Mesenchymal stem cell (in vitro differentiated cells and primary cell): ENCODE results near the gene FGF16.

Experiments used
- DNase-seq: peaks from one replicate; pipeline ENCODE4 v3.0.0-alpha.2; 2013
- H2AFZ ChIP-seq: one replicate; pipeline ENCODE4 v1.6.1; 2013; ENCODE audit warnings: low read depth, mild to moderate bottlenecking, control low read depth, inconsistent platforms, low read length, moderate library complexity
- H2AK5ac ChIP-seq: 2 replicates; pipeline ENCODE4 v1.6.1; 2013; ENCODE audit warnings: low read length, moderate library complexity, mild to moderate bottlenecking, inconsistent platforms; ENCODE audit not compliant: severe bottlenecking
- H2BK120ac ChIP-seq: one replicate; pipeline ENCODE4 v1.6.1; 2013; ENCODE audit warnings: low read depth, mild to moderate bottlenecking, inconsistent platforms, low read length, moderate library complexity
- H2BK12ac ChIP-seq, 2 experiments: one replicate each; pipeline ENCODE4 v1.6.1; 2013; ENCODE audit warnings: inconsistent platforms in 2 of 2, low read length in 2 of 2, mild to moderate bottlenecking in 2 of 2, moderate library complexity in 2 of 2, control low read depth in 1 of 2
- H2BK15ac ChIP-seq: one replicate; pipeline ENCODE4 v1.6.1; 2013; ENCODE audit warnings: mild to moderate bottlenecking, low read depth, inconsistent platforms; ENCODE audit not compliant: poor library complexity, severe bottlenecking
- H2BK5ac ChIP-seq: 2 replicates; pipeline ENCODE4 v1.6.1; 2013; ENCODE audit warnings: low read depth, mild to moderate bottlenecking, low read length, control low read depth, inconsistent platforms; ENCODE audit not compliant: poor library complexity, severe bottlenecking
- H3K14ac ChIP-seq, 2 experiments: one replicate each; pipeline ENCODE4 v1.6.1; 2013; ENCODE audit warnings: inconsistent platforms in 2 of 2, low read length in 2 of 2, control low read depth in 1 of 2, mild to moderate bottlenecking in 1 of 2, moderate library complexity in 1 of 2
- H3K18ac ChIP-seq, 2 experiments: one replicate each; pipeline ENCODE4 v1.6.1; 2013; ENCODE audit warnings: inconsistent platforms in 2 of 2, low read length in 2 of 2, control low read depth in 1 of 2, low read depth in 1 of 2, mild to moderate bottlenecking in 1 of 2
- H3K23ac ChIP-seq, 2 experiments: one replicate each; pipeline ENCODE4 v1.6.1; 2013; ENCODE audit warnings: inconsistent platforms in 2 of 2, low read length in 2 of 2, mild to moderate bottlenecking in 2 of 2, moderate library complexity in 2 of 2, control low read depth in 1 of 2
- H3K27ac ChIP-seq: 2 replicates; pipeline ENCODE4 v1.5.1; 2013; ENCODE audit warnings: mild to moderate bottlenecking, moderate library complexity, low read length, control low read depth, inconsistent platforms; ENCODE audit not compliant: poor library complexity, severe bottlenecking
- H3K27me3 ChIP-seq, 2 experiments: 2 replicates each; pipeline versions ENCODE4 v1.6.1 to v1.7.0; 2013; ENCODE audit warnings: low read length in 2 of 2, mild to moderate bottlenecking in 2 of 2, moderate library complexity in 2 of 2, control low read depth in 1 of 2, inconsistent platforms in 1 of 2; ENCODE audit not compliant: control insufficient read depth in 1 of 2, insufficient read depth in 1 of 2
- H3K36me3 ChIP-seq, 2 experiments: 2 replicates each; pipeline versions ENCODE4 v1.6.1 to v1.7.0; 2013; ENCODE audit warnings: low read length in 2 of 2, control low read depth in 1 of 2, inconsistent platforms in 1 of 2, low read depth in 1 of 2, mild to moderate bottlenecking in 1 of 2; ENCODE audit not compliant: insufficient read depth in 2 of 2, control insufficient read depth in 1 of 2
- H3K4ac ChIP-seq, 2 experiments: one replicate each; pipeline ENCODE4 v1.6.1; 2013; ENCODE audit warnings: inconsistent platforms in 2 of 2, low read length in 2 of 2, mild to moderate bottlenecking in 2 of 2, moderate library complexity in 2 of 2, control low read depth in 1 of 2, low read depth in 1 of 2
- H3K4me1 ChIP-seq: 2 replicates; pipeline ENCODE4 v1.6.1; 2013; ENCODE audit warnings: low read depth, low read length, control low read depth; ENCODE audit not compliant: control insufficient read depth, insufficient read depth
- H3K4me2 ChIP-seq: 2 replicates; pipeline ENCODE4 v1.6.1; 2013; ENCODE audit warnings: low read length, mild to moderate bottlenecking, inconsistent platforms; ENCODE audit not compliant: poor library complexity, severe bottlenecking
- H3K4me3 ChIP-seq, 2 experiments: 2 replicates each; pipeline versions ENCODE4 v1.5.1 to v1.7.0; 2013; ENCODE audit warnings: low read length in 2 of 2, mild to moderate bottlenecking in 2 of 2, control low read depth in 1 of 2, low read depth in 1 of 2; ENCODE audit not compliant: insufficient read depth in 1 of 2
- H3K79me1 ChIP-seq: replicated peaks from 2 replicates; pipeline ENCODE4 v1.6.1; 2013; ENCODE audit warnings: mild to moderate bottlenecking, control low read depth, low read length, inconsistent platforms; ENCODE audit not compliant: poor library complexity, severe bottlenecking
- H3K9ac ChIP-seq: 2 replicates; pipeline ENCODE4 v1.7.0; 2013; ENCODE audit warnings: mild to moderate bottlenecking, low read length, moderate library complexity
- H3K9me3 ChIP-seq: 2 replicates; pipeline ENCODE4 v1.7.0; 2013; ENCODE audit warnings: mild to moderate bottlenecking, low read length; ENCODE audit not compliant: control insufficient read depth
- H4K8ac ChIP-seq: one replicate; pipeline ENCODE4 v1.6.1; 2013; ENCODE audit warnings: inconsistent platforms, mild to moderate bottlenecking, low read length, moderate library complexity
- H4K91ac ChIP-seq: one replicate; pipeline ENCODE4 v1.6.1; 2013; ENCODE audit warnings: mild to moderate bottlenecking, low read length, inconsistent platforms
- WGBS: methylation state at CpG from one replicate; pipeline ENCODE4 v1.1.7; 2013; ENCODE audit warnings: mixed read lengths; 5-methylcytosine and 5-hydroxymethylcytosine counted together

FGF16 gene

DNA sequence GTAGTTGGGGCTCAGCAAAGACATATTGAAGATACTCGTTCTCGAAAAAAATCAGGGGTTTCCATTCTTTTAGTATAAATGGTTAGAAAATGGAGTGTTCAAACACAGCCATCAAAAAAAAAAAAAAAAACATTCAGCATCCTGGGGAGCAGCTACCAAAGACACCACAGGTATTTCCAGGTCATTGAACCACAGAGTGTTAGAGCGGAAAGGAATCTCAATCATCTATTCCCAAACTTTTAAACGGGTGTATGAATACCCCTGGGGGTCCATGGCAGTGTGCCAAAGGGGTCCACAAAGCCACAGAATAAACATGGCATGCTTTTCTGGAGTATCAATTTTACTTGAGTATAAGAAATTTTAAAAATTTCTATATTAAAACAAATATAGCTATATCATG lies 6.9 kb upstream of the FGF16 start:
- no peak overlapping the region for H3K9ac ChIP-seq
- H3K27me3 ChIP-seq = no peaks in the 10 kb centered on the region
- no peak overlapping the region for H2BK15ac ChIP-seq
- H3K18ac ChIP-seq = no peak overlapping the region
- H2BK120ac ChIP-seq = no peak overlapping the region
- no peak overlapping the region for H3K4me2 ChIP-seq
- WGBS = no CpG with 5 or more reads among the region's 4 CpGs
- H3K9me3 ChIP-seq = no peaks in the 10 kb centered on the region
- no peak overlapping the region for H3K23ac ChIP-seq
- peaks cover 1% of the 10 kb centered on the region for H3K4me1 ChIP-seq
- no peaks in the 10 kb centered on the region for H3K36me3 ChIP-seq
- no peak overlapping the region for H2AFZ ChIP-seq
- no peak overlapping the region for H3K4ac ChIP-seq
- H2BK12ac ChIP-seq = no peak overlapping the region
- H3K79me1 ChIP-seq = no peaks in the 10 kb centered on the region
- H4K91ac ChIP-seq = no peak overlapping the region
- H3K14ac ChIP-seq = no peak overlapping the region
- no peak overlapping the region for H2AK5ac ChIP-seq
- DNase-seq = no peak
- no peak overlapping the region for H3K4me3 ChIP-seq
- H2BK5ac ChIP-seq = no peak overlapping the region
- H4K8ac ChIP-seq = no peak overlapping the region
- H3K27ac ChIP-seq = no peak overlapping the region

DNA sequence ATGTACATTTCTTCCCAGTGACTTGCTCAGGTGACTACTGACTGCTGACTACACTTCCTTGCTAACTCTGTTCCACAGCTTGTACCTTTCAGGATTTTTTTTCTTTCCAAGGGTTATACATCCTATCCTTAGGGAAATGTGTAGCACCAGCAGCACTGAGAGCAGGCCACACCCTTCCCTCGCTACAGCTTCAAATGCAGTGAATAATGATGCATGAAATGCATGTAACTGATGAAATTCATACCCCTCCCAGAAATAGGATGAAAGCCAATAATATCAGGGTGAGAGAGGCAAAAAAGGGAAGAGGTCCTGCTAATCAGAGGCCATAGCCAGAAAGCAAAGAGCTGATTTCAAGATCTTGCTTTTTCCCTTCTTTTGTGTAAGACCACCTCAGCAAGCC lies 6.2 kb upstream of the FGF16 start:
- no peak overlapping the region for H4K8ac ChIP-seq
- no peaks in the 10 kb centered on the region for H3K9me3 ChIP-seq
- H3K4me2 ChIP-seq = no peak overlapping the region
- no peak overlapping the region for H3K4me3 ChIP-seq
- DNase-seq = no peak
- no peak overlapping the region for H2BK5ac ChIP-seq
- no peak overlapping the region for H3K9ac ChIP-seq
- no peak overlapping the region for H4K91ac ChIP-seq
- no peak overlapping the region for H2BK12ac ChIP-seq
- H2AK5ac ChIP-seq = no peak overlapping the region
- H3K36me3 ChIP-seq = no peaks in the 10 kb centered on the region
- no peak overlapping the region for H2BK120ac ChIP-seq
- no peak overlapping the region for H3K14ac ChIP-seq
- no peak overlapping the region for H3K18ac ChIP-seq
- H3K79me1 ChIP-seq = no peaks in the 10 kb centered on the region
- H3K27ac ChIP-seq = peak overlapping the region; percentile 23
- no peak overlapping the region for H3K4ac ChIP-seq
- WGBS = no CpG with 5 or more reads among the region's 1 CpG
- no peak overlapping the region for H2BK15ac ChIP-seq
- H3K4me1 ChIP-seq = peaks cover 4% of the 10 kb centered on the region
- no peak overlapping the region for H2AFZ ChIP-seq
- H3K27me3 ChIP-seq = no peaks in the 10 kb centered on the region
- no peak overlapping the region for H3K23ac ChIP-seq

DNA sequence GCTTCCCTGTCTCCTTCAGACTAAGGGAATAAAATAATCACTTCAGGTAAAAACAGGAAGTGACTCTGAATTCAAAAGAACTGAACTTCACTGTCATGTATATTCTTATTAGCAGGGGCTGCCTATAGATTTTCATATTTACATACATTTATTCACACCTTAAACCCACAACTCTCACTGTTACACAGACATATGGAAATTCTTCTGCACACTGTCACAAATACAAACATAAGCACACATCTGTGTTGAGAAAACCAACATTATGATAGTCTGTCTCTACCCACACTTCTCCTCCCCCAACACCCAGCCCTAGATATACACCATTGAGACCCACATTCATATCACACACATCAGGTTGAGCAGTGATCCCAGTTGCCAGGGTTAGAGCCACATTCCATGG lies 5.7 kb upstream of the FGF16 start:
- H3K9me3 ChIP-seq = no peaks in the 10 kb centered on the region
- H4K8ac ChIP-seq = no peak overlapping the region
- no peaks in the 10 kb centered on the region for H3K27me3 ChIP-seq
- no peak overlapping the region for H4K91ac ChIP-seq
- DNase-seq = no peak
- no peak overlapping the region for H2BK15ac ChIP-seq
- H2BK120ac ChIP-seq = no peak overlapping the region
- H2BK12ac ChIP-seq = no peak overlapping the region
- no peak overlapping the region for H3K18ac ChIP-seq
- peaks cover 6% of the 10 kb centered on the region for H3K4me1 ChIP-seq
- no peak overlapping the region for H3K9ac ChIP-seq
- H3K4me2 ChIP-seq = no peak overlapping the region
- no peak overlapping the region for H3K4me3 ChIP-seq
- no peak overlapping the region for H2AFZ ChIP-seq
- no peaks in the 10 kb centered on the region for H3K79me1 ChIP-seq
- H3K14ac ChIP-seq = no peak overlapping the region
- no peak overlapping the region for H3K27ac ChIP-seq
- H2AK5ac ChIP-seq = no peak overlapping the region
- H3K23ac ChIP-seq = no peak overlapping the region
- H3K36me3 ChIP-seq = no peaks in the 10 kb centered on the region
- no peak overlapping the region for H2BK5ac ChIP-seq
- H3K4ac ChIP-seq = no peak overlapping the region

DNA sequence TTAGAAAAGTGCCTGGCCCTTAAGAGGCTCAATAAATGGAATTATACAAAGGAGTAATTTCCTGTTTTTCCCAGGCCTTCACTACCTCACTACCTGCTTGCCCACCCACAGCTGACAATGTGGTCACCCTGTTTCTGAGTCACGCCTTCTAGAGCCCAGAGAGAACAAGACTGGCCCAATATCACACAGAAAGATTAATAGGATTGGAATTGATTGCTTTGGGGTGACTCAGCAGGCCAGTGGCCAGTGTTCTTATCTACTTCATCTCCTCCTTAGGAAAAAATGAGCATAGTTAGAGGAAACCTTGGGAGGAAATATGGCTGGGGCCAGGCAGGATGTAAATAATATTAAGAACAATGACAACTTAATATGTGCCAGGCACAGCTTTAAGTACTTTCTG lies 4.5 kb upstream of the FGF16 start:
- H3K79me1 ChIP-seq = no peaks in the 10 kb centered on the region
- no peaks in the 10 kb centered on the region for H3K27me3 ChIP-seq
- H2AFZ ChIP-seq = no peak overlapping the region
- H3K4ac ChIP-seq = no peak overlapping the region
- DNase-seq = peak; percentile 63
- H3K14ac ChIP-seq = no peak overlapping the region
- WGBS = no CpG with 5 or more reads among the region's 1 CpG
- no peaks in the 10 kb centered on the region for H3K36me3 ChIP-seq
- no peak overlapping the region for H4K91ac ChIP-seq
- no peaks in the 10 kb centered on the region for H3K9me3 ChIP-seq
- no peak overlapping the region for H3K23ac ChIP-seq
- H2BK12ac ChIP-seq = no peak overlapping the region
- no peak overlapping the region for H3K9ac ChIP-seq
- H2BK120ac ChIP-seq = no peak overlapping the region
- H3K4me1 ChIP-seq = peaks cover 12% of the 10 kb centered on the region
- no peak overlapping the region for H2BK15ac ChIP-seq
- H3K4me3 ChIP-seq = no peak overlapping the region
- no peak overlapping the region for H3K4me2 ChIP-seq
- no peak overlapping the region for H2AK5ac ChIP-seq
- H4K8ac ChIP-seq = no peak overlapping the region
- no peak overlapping the region for H3K27ac ChIP-seq
- H2BK5ac ChIP-seq = no peak overlapping the region
- no peak overlapping the region for H3K18ac ChIP-seq
